GM18909 (cell line): ENCODE results near the gene TEX48.
A peak's percentile ranks its signal among the peaks of the same experiment; 100 is the strongest.

Experiments
- ATAC-seq: cut with Tn5 transposase; IDR thresholded peaks from one replicate; pipeline ENCODE4 v1.9.1; 2021; ENCODE audit warnings: mild to moderate bottlenecking; ENCODE audit not compliant: unreplicated experiment, poor library complexity

Gene TEX48

GRCh38 chr9:114694719-114695269, 12.8 kb upstream of the TEX48 start:
- ATAC-seq, result peak; percentile 41

DNA sequence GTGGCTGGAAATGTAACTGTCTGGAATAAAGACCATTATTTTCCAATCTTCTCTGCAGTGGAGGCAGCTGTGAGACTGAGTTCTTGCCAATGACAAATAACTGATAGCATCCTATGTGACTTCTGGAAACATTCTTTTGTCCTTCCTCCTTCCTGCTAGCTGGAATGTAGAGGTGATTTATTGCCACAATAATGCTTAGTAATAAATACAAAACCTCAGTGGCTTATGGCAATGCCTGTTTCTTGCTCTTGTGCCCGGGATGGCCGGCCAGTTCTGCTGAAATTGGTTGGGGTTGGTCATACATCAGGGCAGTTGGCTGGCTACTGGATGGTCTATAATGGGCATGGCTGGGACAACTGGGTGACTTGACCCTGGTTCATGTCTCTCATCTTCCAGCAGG, 12.2 kb upstream of the TEX48 start:
- ATAC-seq, result no peak

GRCh38 chr9:114693248-114693855, 11.4 kb upstream of the TEX48 start:
- ATAC-seq, result no peak

- ATAC-seq, result no peak
Observed at GRCh38 chr9:114691956-114692295, 9.9 kb upstream of the TEX48 start.

GRCh38 chr9:114691046-114691955, 9.3 kb upstream of the TEX48 start:
- ATAC-seq, result peak; percentile 82

- no peak for ATAC-seq
Observed at GRCh38 chr9:114690308-114690707, 8.3 kb upstream of the TEX48 start.

- no peak for ATAC-seq
Observed at GRCh38 chr9:114689813-114690212, 7.8 kb upstream of the TEX48 start.

GRCh38 chr9:114688909-114689610, 7.1 kb upstream of the TEX48 start:
- ATAC-seq, result no peak

- no peak for ATAC-seq
Observed at GRCh38 chr9:114688379-114688778, 6.4 kb upstream of the TEX48 start.

GRCh38 chr9:114687034-114687433, 5.0 kb upstream of the TEX48 start:
- ATAC-seq, result no peak

DNA sequence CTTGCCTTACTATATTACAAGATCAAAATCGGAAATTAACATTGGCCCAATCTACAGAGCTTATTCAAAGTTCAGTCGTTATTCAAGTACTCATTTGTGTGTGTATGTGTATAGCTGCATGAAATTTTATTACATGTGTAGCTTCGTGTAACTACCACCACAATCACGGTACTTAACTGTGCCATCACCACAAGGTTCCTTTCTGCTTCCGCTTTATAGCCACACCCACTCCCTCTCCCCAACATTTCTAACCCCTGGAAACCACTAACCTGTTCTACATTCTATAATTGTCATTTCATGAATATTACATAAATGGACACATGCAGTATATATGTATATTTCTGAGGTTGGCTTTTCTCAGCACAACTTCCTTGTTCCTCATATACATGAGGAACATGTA, 4.0 kb upstream of the TEX48 start:
- no peak for ATAC-seq

- ATAC-seq, result no peak
Observed at GRCh38 chr9:114684036-114684435, 2.0 kb upstream of the TEX48 start.

DNA sequence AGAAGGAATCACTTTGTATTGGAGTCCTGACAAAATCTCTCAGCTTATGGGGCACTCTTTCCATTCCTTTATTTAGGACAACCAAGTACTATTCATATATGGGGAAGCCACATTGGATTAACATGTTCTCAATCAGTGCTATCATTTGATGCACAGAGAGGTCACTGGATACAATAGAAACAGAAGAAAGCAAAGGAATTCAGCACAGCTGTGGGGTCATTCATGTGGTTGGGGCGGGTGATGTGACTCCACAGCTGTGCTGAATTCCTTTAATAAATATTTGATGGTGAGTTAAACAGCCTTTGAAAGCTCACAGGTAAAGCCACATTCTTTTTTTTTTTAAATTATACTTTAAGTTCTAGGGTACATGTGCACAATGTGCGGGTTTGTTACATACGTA, 854 bp upstream of the TEX48 start:
- ATAC-seq, result no peak

GRCh38 chr9:114680259-114681001, 1.6 kb downstream of the TEX48 start:
- no peak for ATAC-seq

- ATAC-seq, result no peak
Observed at GRCh38 chr9:114678795-114679194, 3.2 kb downstream of the TEX48 start.

GRCh38 chr9:114678130-114678529, 3.9 kb downstream of the TEX48 start:
- ATAC-seq, result no peak

DNA sequence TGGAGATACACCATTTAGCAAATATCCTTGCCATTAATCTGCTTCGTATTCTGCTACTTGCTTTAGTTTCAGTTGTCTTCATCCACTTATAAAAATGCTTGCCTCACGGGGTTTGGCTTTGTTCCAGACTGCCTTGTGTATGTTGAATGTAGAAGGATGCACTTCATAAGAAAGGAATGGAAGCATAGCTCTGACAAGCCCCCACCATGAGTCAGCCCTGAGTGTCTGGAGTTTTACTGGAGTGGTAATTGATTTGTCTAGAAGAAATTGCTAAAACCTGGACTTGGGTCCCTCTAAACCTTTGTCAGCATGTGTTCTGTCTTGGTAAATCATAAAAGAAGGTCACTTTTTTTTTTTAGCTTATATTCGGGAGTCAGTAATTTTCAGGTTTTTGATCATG, 4.6 kb downstream of the TEX48 start:
- no peak for ATAC-seq

- no peak for ATAC-seq
Observed at GRCh38 chr9:114676901-114677300, 5.1 kb downstream of the TEX48 start.

DNA sequence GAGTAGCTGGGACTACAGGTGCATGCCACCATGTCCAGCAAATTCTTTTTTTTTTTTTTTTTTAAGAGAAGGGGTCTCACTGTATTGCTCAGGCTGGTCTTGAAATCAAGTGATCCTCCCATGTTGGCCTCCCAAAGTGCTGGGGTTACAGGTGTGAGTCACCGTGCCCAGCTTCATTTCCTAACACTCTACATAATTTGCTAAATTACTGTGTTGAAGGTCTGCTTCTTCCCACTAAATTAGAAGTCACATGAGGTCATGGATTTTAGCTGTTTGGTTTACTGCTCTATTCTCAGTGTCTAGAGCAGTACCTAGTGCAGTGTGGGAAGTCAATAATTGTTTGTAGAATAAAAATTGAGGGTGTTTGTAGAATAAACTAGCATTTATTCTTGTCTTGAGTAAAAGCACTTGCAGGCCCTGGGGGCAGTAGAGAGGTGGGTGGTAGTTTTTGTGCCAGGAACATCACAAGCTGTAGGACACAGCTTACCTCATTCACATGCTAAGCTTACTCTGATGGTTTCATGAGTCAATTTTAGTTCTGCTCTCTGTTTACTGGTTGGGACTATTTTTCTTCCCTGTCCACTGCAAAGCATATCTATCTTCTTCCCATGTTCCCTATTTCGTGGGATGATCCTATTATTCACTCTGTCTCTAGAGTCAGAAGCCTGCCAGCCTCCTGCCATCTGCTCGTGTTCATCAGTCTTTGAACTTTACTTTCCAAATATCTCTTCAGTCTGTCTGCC, 7.0 kb downstream of the TEX48 start:
- ATAC-seq, result no peak
